Activated naive CD4-positive, alpha-beta T cell treated with anti-CD3 and anti-CD28 coated beads, Interleukin-2, amount 10 ng/mL, durations not matched to agents 5 hours and 36 hours (primary cell): ENCODE results near the gene INSM1. TPM values are rescaled to one million over a fixed set of nuclear protein-coding genes. Genes with fewer than 3 reads are reported as not detected.

Experiments
- total RNA-seq, 2 experiments: library from RNA; stranded (reverse); gene quantifications; one replicate each; pipeline ENCODE4 v1.2.3, GENCODE V29; 2021

INSM1 gene
- not detected for total RNA-seq

DNA sequence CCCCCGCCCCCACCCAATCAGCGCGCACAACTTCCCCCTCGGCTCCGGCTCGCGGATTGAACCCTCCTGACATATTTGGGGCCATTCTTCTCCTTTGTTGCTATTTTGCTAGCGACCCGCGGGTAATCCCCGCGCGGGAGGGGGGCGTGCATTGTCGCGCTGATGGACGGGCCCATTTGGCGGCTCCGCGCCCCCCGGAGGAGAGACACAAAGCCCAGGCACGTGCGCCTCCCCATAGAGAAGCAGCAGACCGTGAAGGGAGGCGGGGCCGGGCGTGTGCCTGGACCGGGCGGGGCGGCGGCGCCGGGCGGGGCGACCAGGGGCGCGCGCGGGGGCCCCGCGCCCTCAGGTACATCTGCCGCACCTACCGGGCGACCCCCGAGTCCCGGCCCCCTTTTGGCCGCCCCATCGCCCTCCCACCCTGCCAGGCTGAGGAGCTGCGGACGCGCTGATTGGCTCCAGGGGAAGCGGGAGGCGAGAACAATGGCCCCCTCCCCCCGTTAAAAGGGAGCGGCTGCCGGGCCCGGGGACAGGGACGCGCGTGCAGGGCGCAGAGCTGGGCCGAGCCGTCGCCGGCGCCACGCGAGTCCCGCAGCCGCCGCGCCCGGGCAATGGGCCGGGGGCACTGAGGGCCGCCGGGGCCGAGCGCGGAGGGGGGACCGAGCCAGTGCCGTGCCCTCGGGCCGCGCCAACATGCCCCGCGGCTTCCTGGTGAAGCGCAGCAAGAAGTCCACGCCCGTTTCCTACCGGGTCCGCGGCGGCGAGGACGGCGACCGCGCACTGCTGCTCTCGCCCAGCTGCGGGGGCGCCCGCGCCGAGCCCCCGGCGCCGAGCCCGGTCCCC is at the start of gene INSM1:
Gene INSM1 (plus strand): TSS at position 530 of the 843 bp plus-strand sequence. CDS start 164 bp downstream, at position 694.

